ENCODE results near the gene BRF1. TPM values are rescaled to one million over a fixed set of nuclear protein-coding genes. Genes with fewer than 3 reads are reported as not detected.

The BRF1 gene
- total RNA-seq, 1 experiment from 2014 or later, result 41.2 TPM

GRCh38 chr14:105193916-105194782 lies 106.7 kb downstream of the BRF1 start:
- no TSS peak for BruUV-seq (replicated peaks)
- ATAC-seq, result no peak
- peaks cover 6 to 11% of the 10 kb centered on the region in 2 experiments; a peak in 3 of 4 replicates for H3K4me1 ChIP-seq (ENCODE audit: control insufficient read depth in 1 of 2, insufficient read depth in 2 of 2, low read length in 2 of 2)
- H3K4me2 ChIP-seq (ENCODE audit: low read length), result no peak overlapping the region
- no peaks in the 10 kb centered on the region for H4K20me1 ChIP-seq (ENCODE audit: insufficient read depth)
- no peaks in the 10 kb centered on the region for H3K27me3 ChIP-seq (ENCODE audit: insufficient read depth, low read length)
- H3K9me2 ChIP-seq (ENCODE audit: insufficient read depth), result no peaks in the 10 kb centered on the region
- ChIA-PET POLR2A (no interaction called here), RAD21 (ENCODE audit: low non-redundant PET in 1 of 2, low total read pairs in 2 of 2, uncharacterized antibody in 2 of 2, unreplicated experiment in 2 of 2) (no interaction called here), CTCF (no interaction called here)
- H3K36me3 ChIP-seq (ENCODE audit: control insufficient read depth in 1 of 2, insufficient read depth in 2 of 2, low read length in 2 of 2), result no peaks in the 10 kb centered on the region
- intact Hi-C loops (cut with micrococcal nuclease), result no loop called here
- DNase-seq (ENCODE audit: low read depth, low spot score), result no peak
- no peak overlapping the region for H2AFZ ChIP-seq (ENCODE audit: low read depth, low read length, poor library complexity, severe bottlenecking)
- H3K9ac ChIP-seq (ENCODE audit: low read length), result no peak overlapping the region
- no peak overlapping the region for H3K4me3 ChIP-seq (replicated peaks in 1 of 2; ENCODE audit: low read depth in 1 of 2, low read length in 2 of 2)
- H3K79me2 ChIP-seq (ENCODE audit: insufficient read depth, low read length), result no peaks in the 10 kb centered on the region
- H3K27ac ChIP-seq (ENCODE audit: low read depth, low read length), result no peak overlapping the region
- peaks cover 0 to under 1% of the 10 kb centered on the region in 2 experiments; a peak in 2 of 4 replicates for H3K9me3 ChIP-seq (ENCODE audit: control insufficient read depth in 1 of 2, insufficient read depth in 1 of 2, low read depth in 1 of 2, low read length in 2 of 2)
- TF ChIP-seq ATF3 (IDR thresholded peaks at IDR 0.05) (no peak), SRF (IDR thresholded peaks at IDR 0.05; ENCODE audit: low read depth) (no peak), JUND (IDR thresholded peaks at IDR 0.05) (no peak), CEBPB (IDR thresholded peaks at IDR 0.05; ENCODE audit: low read depth) (no peak), TCF7L2 (IDR thresholded peaks at IDR 0.05; ENCODE audit: borderline replicate concordance, extremely low read depth, insufficient read depth, insufficient read length) (no peak), POLR2A (IDR thresholded peaks at IDR 0.05; ENCODE audit: borderline replicate concordance, extremely low read depth, insufficient read depth, insufficient read length) (no peak), EZH2phosphoT487 (IDR thresholded peaks at IDR 0.05; ENCODE audit: borderline replicate concordance) (no peak), YY1 (IDR thresholded peaks at IDR 0.05; ENCODE audit: extremely low read depth, insufficient replicate concordance, low read depth, low read length) (no peak), ZNF274 (IDR thresholded peaks at IDR 0.05; ENCODE audit: low read depth, low read length) (no peak), RAD21 (IDR thresholded peaks at IDR 0.05; ENCODE audit: low read depth) (no peak), REST (IDR thresholded peaks at IDR 0.05; ENCODE audit: low read depth) (no peak), ZBTB33 (IDR thresholded peaks at IDR 0.05; ENCODE audit: extremely low read depth, insufficient replicate concordance, low read length) (no peak), MAX (IDR thresholded peaks at IDR 0.05) (no peak), ZFX (IDR thresholded peaks at IDR 0.05) (no peak), CBX3 (IDR thresholded peaks at IDR 0.05; ENCODE audit: low read depth) (no peak), EZH2 (IDR thresholded peaks at IDR 0.05) (no peak)

Data from HCT116 (cell line).